Lower leg skin (tissue), 3 donors: ENCODE results near the gene HMCN2.

ENCODE experiments used
- CTCF ChIP-seq, 3 donors: fragments of 450-650 bp; IDR thresholded peaks; one replicate each; pipeline ENCODE4 v1.5.1; 2016; ENCODE audit warnings: antibody characterized with exemption in 3 of 3, mild to moderate bottlenecking in 3 of 3, moderate library complexity in 2 of 3
- POLR2A ChIP-seq, 2 donors: fragments of 450-650 bp; IDR thresholded peaks; one replicate each; pipeline ENCODE4 v1.6.1; 2016 to 2017; ENCODE audit warnings: antibody characterized with exemption in 2 of 2, mild to moderate bottlenecking in 1 of 2, moderate library complexity in 1 of 2

DNA sequence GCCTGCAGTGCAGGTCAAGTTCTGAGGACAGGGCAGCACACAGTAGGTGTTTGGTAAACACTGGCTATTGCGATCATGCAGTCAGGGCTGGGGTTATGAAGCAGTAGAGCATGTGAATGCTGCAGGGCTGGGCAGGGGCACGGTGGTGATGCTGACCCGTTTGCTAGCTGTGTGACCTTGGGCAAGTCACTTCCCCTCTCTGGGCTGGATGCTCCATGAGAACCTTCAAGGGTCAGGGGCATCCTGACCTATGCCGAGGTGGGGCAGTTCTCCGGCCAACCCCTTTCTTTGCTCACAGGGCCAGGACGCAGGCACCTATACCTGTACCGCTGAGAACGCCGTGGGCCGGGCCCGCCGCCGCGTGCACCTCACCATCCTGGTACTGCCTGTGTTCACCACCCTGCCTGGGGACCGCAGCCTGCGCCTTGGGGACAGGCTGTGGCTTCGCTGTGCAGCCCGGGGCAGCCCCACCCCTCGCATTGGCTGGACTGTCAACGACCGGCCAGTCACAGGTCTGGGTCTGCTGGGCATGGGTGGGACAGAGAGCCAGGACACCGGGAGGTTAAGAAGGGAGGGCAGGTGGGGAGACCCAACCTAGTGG is 140.2 kb downstream of the HMCN2 start:
- no peak for TF ChIP-seq CTCF (IDR thresholded peaks at IDR 0.05)
- TF ChIP-seq POLR2A (IDR thresholded peaks at IDR 0.05) = no peak
